Breast epithelium (tissue), 3 donors: ENCODE data around the gene REEP1.

Source experiments
- CTCF ChIP-seq, 3 donors: fragments of 450-650 bp; IDR thresholded peaks; one replicate each; pipeline ENCODE4 v1.5.1; 2016 to 2017; ENCODE audit warnings: antibody characterized with exemption in 3 of 3, mild to moderate bottlenecking in 3 of 3, moderate library complexity in 3 of 3
- POLR2A ChIP-seq: fragments of 450-650 bp; IDR thresholded peaks from one replicate; pipeline ENCODE4 v1.6.1; 2016; ENCODE audit warnings: antibody characterized with exemption, mild to moderate bottlenecking, moderate library complexity

GRCh38 chr2:86223927-86224560, 113.4 kb downstream of the REEP1 start:
- TF ChIP-seq CTCF (IDR thresholded peaks at IDR 0.05), result no peak
- TF ChIP-seq POLR2A, result no peak
